Measurements from ENCODE around the gene CARS1. TPM values are rescaled to one million over a fixed set of nuclear protein-coding genes. Genes with fewer than 3 reads are reported as not detected.
"Not testable (repeated sequence)": the region's sequence is repeated elsewhere in the genome, so short reads cannot be mapped to it uniquely, and the experiment has no call there.

The CARS1 gene
- total RNA-seq, 2 experiments from 2014 or later: 81.4 to 97.6 TPM

DNA sequence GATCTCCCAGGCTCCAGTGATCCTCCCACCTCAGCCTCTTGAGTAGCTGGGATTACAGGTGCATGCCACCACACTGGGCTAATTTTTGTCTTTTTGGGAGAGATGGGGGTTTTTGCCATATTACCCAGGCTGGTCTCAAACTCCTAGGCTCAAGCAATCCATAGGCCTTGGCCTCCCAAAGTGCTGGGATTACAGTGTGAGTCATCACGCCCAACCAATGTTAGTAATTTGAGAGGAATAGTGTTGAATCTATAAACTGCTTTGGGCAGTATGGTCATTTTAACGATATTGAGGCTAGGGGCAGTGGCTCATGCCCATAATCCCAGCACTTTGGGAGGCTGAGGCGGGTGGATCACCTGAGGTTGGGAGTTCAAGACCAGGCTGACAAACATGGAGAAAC, 9.1 kb upstream of the CARS1 start:
- peaks cover 21% of the 10 kb centered on the region for H3K27me3 Mint-ChIP-seq
- CTCF ChIA-PET: interaction anchor here (0.6 to 1.2 kb wide), 2 partner anchors 9 to 46 kb away, joined by 3 read pairs; partner anchors contain the start of gene CARS1
- H3K4me1 Mint-ChIP-seq; H3K36me3 Mint-ChIP-seq (ENCODE audit: low read depth); DNase-seq; H3K4me3 Mint-ChIP-seq; H3K27ac Mint-ChIP-seq; POLR2A ChIA-PET: not testable (repeated sequence)
- H3K9me3 Mint-ChIP-seq: peaks cover 11% of the 10 kb centered on the region

DNA sequence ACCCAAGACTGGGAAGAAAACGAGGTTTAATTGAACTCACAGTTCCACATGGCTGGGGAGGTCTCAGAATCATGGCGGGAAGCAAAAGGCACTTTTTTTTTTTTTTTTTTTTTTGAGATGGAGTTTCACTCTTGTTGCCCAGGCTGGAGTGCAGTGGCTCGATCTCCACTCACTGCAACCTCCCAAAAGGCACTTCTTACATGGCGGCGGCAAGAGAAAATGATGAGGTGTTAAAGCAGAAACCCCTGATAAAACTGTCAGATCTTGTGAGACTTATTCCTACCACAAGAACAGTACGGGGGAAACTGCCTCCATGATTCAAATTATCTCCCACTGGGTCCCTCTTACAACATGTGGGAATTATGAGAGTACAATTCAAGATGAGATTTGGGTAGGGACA, 7.5 kb upstream of the CARS1 start:
- DNase-seq; H3K27ac Mint-ChIP-seq; H3K4me3 Mint-ChIP-seq; CTCF ChIA-PET; H3K36me3 Mint-ChIP-seq (ENCODE audit: low read depth); POLR2A ChIA-PET; H3K4me1 Mint-ChIP-seq: not testable (repeated sequence)
- H3K27me3 Mint-ChIP-seq: peaks cover 21% of the 10 kb centered on the region
- H3K9me3 Mint-ChIP-seq: peaks cover 11% of the 10 kb centered on the region

GRCh38 chr11:3063876-3064275, 6.7 kb upstream of the CARS1 start:
- H3K4me3 Mint-ChIP-seq; H3K36me3 Mint-ChIP-seq (ENCODE audit: low read depth); H3K27ac Mint-ChIP-seq; H3K4me1 Mint-ChIP-seq; CTCF ChIA-PET; DNase-seq; POLR2A ChIA-PET: not testable (repeated sequence)
- peaks cover 20% of the 10 kb centered on the region for H3K27me3 Mint-ChIP-seq
- peaks cover 11% of the 10 kb centered on the region for H3K9me3 Mint-ChIP-seq

GRCh38 chr11:3063432-3063831, 6.2 kb upstream of the CARS1 start:
- POLR2A ChIA-PET; CTCF ChIA-PET; H3K4me3 Mint-ChIP-seq; H3K27ac Mint-ChIP-seq; H3K36me3 Mint-ChIP-seq (ENCODE audit: low read depth); H3K4me1 Mint-ChIP-seq; DNase-seq: not testable (repeated sequence)
- Mint-ChIP-seq H3K9me3 (peaks cover 11% of the 10 kb centered on the region), H3K27me3 (peaks cover 19% of the 10 kb centered on the region)

GRCh38 chr11:3060436-3061025, 3.3 kb upstream of the CARS1 start:
- Mint-ChIP-seq H3K27ac (no peak overlapping the region), H3K4me1 (peaks cover 20% of the 10 kb centered on the region)
- CTCF ChIA-PET: interaction anchor here (0.6 to 2.7 kb wide), 2 partner anchors 31 to 77 kb away, joined by 3 to 14 read pairs; no protein-coding TSS in a partner anchor

DNA sequence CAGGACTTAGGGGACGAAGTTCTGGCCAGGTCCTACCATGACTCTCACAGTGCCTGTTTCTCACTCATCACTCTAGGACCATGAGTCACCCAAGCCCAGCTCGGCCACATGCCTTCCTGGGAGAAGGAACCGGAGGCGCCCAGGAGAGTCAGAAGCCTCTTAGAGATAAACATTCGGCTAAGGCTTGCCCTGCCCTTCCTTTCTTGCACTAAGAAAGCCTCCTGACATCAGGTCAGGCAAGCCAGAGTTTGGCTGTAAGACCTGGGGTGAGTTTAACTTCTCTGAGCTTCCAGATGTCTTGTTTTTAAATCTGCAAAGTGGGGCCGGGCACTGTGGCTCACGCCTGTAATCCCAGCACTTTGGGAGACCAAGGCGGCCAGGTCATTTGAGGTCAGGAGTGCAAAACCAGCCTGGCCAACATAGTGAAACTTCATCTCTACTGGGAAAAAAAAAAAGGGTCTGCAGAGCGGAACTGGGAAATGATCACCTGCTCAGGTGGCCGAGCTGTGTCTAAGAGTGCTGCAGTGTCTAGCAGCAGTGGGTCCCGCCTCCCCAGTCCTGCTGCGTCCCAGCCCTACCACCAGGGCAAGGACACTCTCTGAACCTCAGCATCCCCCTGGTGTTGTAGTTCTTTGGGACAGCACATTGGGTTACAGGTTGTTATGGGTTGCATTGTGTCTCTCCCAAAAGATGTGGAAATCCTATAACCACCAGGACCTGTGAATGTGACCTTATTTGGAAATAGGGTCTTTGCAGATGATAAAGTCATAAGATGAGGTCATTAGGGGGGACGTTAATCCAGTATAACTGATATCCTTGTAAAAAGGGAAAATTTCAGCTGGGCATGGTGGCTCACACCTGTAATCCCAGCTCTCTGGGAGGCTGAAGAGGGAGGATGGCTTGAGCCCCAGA, 1.8 kb upstream of the CARS1 start:
- Mint-ChIP-seq H3K4me3 (peak overlapping the region; percentile 47), H3K4me1 (peaks cover 33% of the 10 kb centered on the region), H3K27ac (no peak overlapping the region), H3K36me3 (ENCODE audit: low read depth) (peaks cover 16% of the 10 kb centered on the region), H3K9me3 (no peaks in the 10 kb centered on the region), H3K27me3 (peaks cover under 1% of the 10 kb centered on the region)
- DNase-seq: no peak
- CTCF ChIA-PET: interaction anchor here (2.7 kb wide), 1 partner anchor 32 kb away, joined by 14 read pairs; no protein-coding TSS in a partner anchor
- POLR2A ChIA-PET: no interaction called here

More at GRCh38 chr11:3060436-3061025, 3.3 kb upstream of the CARS1 start:
- no peak overlapping the region for H3K4me3 Mint-ChIP-seq
- H3K36me3 Mint-ChIP-seq (ENCODE audit: low read depth): peaks cover 6% of the 10 kb centered on the region
- peaks cover 8% of the 10 kb centered on the region for H3K9me3 Mint-ChIP-seq
- H3K27me3 Mint-ChIP-seq: peaks cover 12% of the 10 kb centered on the region
- POLR2A ChIA-PET: no interaction called here
- DNase-seq: no peak

DNA sequence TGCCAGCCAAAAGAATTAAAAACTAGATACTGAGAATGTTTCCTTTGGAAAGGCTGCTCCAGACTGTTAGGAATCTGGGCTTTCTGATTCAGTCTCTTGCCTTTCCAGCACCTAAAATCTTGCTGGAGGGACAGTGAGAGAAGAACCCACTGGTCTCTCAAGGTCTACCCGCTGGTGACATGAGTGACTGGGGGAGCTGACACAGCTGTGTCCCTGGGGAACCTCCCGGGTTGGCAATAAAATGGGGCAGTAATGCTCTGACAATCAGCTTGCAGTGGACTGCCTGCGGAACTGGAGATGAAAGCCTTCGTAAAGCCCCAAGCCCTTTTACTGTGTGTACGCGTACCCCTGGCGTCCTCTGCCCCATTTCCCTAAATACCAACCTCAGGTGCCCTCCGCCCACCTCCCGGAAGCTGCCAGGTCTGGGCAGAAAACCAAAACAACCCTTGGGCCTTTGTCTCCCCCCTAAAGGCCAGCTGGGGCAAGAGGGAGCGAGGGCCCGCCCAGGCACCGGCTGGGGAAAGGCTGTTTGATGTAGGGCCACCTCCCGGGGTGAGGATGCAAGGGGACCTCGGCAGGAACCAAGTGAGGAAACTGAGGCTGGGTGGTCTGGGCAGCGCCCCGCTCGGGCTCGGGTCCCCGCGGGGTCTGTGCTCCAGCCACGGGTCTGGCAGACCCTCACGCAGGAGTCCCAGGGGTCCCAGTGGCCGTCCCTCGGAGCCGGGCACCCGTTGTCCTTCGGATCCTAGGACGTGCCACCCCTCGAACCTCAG, 741 bp downstream of the CARS1 start:
- POLR2A ChIA-PET: no interaction called here
- no peaks in the 10 kb centered on the region for H3K27me3 Mint-ChIP-seq
- peak; percentile 40 for DNase-seq
- H3K27ac Mint-ChIP-seq: peak overlapping the region; percentile 88
- CTCF ChIA-PET: interaction anchor here (0.6 to 1.9 kb wide), 6 partner anchors 9 to 1563 kb away, joined by 3 to 4 read pairs (median 4); no protein-coding TSS in a partner anchor
- H3K36me3 Mint-ChIP-seq (ENCODE audit: low read depth): peaks cover 25% of the 10 kb centered on the region
- H3K4me3 Mint-ChIP-seq: peak overlapping the region; percentile 89
- H3K9me3 Mint-ChIP-seq: no peaks in the 10 kb centered on the region
- H3K4me1 Mint-ChIP-seq: peaks cover 50% of the 10 kb centered on the region

DNA sequence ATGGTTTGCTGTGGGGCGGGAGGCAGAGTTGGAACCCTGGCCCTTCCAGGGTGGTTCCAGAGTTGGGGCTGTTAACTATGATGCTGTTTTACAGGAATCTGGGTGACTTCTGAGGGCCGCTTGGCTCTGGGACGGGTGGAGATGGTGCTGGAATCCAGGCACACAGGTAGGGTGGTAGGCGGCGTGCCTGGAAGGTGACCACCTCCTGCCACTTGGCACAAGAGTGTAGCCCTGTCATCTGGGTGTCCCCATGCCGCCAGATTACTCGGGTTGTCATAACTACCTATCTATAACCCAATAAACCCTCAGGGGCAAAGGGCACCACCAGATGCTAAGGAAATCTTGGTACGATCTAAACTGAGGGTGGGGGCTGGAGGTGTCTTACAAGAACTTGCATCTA, 1.3 kb downstream of the CARS1 start:
- Mint-ChIP-seq H3K36me3 (ENCODE audit: low read depth) (peaks cover 25% of the 10 kb centered on the region), H3K4me3 (peak overlapping the region; percentile 89), H3K27ac (peak overlapping the region; percentile 50), H3K27me3 (no peaks in the 10 kb centered on the region), H3K9me3 (no peaks in the 10 kb centered on the region), H3K4me1 (peaks cover 56% of the 10 kb centered on the region)
- ChIA-PET CTCF (interaction anchor here (0.6 to 1.9 kb wide), 3 partner anchors 10 to 1562 kb away, joined by 3 to 4 read pairs (median 4); no protein-coding TSS in a partner anchor), POLR2A (no interaction called here)
- no peak for DNase-seq

DNA sequence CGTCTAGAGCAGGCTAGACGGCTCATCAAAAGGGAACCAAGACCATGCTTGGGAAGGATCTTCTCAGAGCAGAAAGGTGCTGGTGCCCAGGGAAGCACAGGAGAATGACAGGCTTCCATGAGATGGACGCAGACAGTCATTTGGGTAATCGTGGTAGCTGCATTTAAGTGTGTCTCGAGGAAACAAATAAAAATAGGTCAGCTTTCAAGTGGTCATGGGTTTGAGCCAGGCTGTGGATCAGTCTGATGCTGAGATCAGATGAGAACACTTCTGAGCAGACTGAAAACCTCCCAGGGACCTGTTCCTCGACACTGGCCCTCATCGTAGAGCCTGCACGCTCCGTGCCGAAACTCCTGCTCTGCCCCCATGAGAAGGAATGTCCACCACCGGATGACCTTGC, 4.7 kb downstream of the CARS1 start:
- ChIA-PET POLR2A (no interaction called here), CTCF (no interaction called here)
- H3K36me3 Mint-ChIP-seq (ENCODE audit: low read depth): peaks cover 30% of the 10 kb centered on the region
- no peaks in the 10 kb centered on the region for H3K9me3 Mint-ChIP-seq
- H3K27me3 Mint-ChIP-seq: no peaks in the 10 kb centered on the region
- H3K4me3 Mint-ChIP-seq: no peak overlapping the region
- DNase-seq: no peak
- peaks cover 66% of the 10 kb centered on the region for H3K4me1 Mint-ChIP-seq
- no peak overlapping the region for H3K27ac Mint-ChIP-seq

- no peak overlapping the region for H3K4me3 Mint-ChIP-seq
- no peak for DNase-seq
- H3K27me3 Mint-ChIP-seq: no peaks in the 10 kb centered on the region
- peak overlapping the region; percentile 36 for H3K27ac Mint-ChIP-seq
- H3K36me3 Mint-ChIP-seq (ENCODE audit: low read depth): peaks cover 30% of the 10 kb centered on the region
- CTCF ChIA-PET: interaction anchor here (4.0 kb wide), 1 partner anchor 14 kb away, joined by 20 read pairs; no protein-coding TSS in a partner anchor
- POLR2A ChIA-PET: no interaction called here
- peaks cover 62% of the 10 kb centered on the region for H3K4me1 Mint-ChIP-seq
- no peaks in the 10 kb centered on the region for H3K9me3 Mint-ChIP-seq
Measured at GRCh38 chr11:3052109-3052479, 5.1 kb downstream of the CARS1 start.

DNA sequence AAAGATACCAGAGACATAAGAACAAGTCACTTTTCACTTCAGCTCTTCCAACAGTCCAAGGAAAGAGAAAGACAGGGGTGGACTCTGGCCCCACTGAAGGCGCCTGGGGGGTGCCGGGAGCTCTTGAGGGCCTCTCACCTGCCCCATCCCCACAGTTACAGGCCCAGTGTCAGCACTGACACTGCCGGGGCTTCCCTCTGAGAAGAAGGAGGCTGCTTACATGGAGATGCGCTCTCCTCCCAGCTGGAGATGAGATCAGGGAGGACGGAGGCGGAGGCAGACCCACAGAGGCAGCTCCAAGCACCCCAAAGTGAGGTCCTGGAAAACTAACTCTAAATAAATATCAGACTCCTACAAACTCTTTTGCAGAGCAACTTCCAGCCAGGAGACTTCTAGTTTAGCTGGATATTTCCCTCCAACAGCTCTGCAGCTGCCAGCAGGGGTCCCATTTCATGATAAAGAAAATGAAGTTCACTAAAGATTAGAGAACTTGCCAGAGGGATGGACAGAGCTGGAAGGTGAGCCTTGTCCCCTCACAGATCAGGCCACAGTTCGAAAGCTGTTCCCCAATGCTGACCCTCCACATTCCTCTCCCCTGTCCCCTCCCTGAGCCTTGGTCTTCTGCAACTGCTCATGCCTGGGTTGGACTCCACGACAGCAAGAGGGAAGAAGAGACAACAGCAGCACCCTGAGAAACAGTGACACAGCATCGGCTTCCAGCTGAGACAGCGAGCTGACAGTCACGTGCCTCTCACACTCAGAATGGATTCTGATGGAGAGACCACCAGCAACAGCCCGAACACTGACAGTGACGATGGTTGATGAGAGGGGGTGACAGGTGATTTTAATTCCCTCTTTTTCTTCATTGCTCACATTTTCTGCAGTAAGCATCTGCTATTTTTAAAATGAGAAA, 5.8 kb downstream of the CARS1 start:
- no peak for DNase-seq
- CTCF ChIA-PET: interaction anchor here (0.8 to 4.0 kb wide), 2 partner anchors 8 to 13 kb away, joined by 3 to 20 read pairs; no protein-coding TSS in a partner anchor
- H3K4me3 Mint-ChIP-seq: no peak overlapping the region
- H3K36me3 Mint-ChIP-seq (ENCODE audit: low read depth): peaks cover 30% of the 10 kb centered on the region
- POLR2A ChIA-PET: no interaction called here
- H3K9me3 Mint-ChIP-seq: no peaks in the 10 kb centered on the region
- no peaks in the 10 kb centered on the region for H3K27me3 Mint-ChIP-seq
- H3K27ac Mint-ChIP-seq: peak overlapping the region; percentile 36
- H3K4me1 Mint-ChIP-seq: peaks cover 62% of the 10 kb centered on the region

Data from activated CD4-positive, alpha-beta T cell treated with anti-CD3 and anti-CD28 coated beads, Interleukin-2, amount 10 ng/mL, durations not matched to agents 7 days and 5 days (primary cell).